NOMO-1 treated with dmso at 0.1 percent for 144 hours (cell line): ENCODE data around the gene PLOD2.
"Not testable (repeated sequence)": the region's sequence is repeated elsewhere in the genome, so short reads cannot be mapped to it uniquely, and the experiment has no call there.

Source experiments
- DNase-seq: peaks from one replicate; lab custom pipeline; 2025; ENCODE audit not compliant: unreplicated experiment; lab: John Stamatoyannopoulos, UW

Gene PLOD2

DNA sequence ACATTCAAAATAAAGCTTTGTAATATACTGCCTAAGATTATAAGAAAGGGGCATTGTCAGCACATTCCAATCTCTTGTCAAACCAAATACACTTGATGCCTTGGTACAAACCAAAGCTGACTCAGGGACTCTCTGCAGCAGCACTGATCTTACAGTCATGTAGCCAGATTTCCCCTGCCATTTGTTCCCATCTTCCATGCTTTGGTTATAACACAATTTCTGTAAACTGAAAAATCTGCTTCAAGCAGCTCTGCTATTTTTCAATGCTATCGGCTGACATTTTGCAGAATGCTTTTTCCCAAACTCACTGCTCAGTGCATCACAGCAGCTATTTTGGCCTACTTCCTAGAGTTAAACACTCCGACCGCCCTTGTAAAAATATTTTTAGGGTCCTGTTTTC is 18.2 kb downstream of the PLOD2 start:
- DNase-seq, result no peak

DNA sequence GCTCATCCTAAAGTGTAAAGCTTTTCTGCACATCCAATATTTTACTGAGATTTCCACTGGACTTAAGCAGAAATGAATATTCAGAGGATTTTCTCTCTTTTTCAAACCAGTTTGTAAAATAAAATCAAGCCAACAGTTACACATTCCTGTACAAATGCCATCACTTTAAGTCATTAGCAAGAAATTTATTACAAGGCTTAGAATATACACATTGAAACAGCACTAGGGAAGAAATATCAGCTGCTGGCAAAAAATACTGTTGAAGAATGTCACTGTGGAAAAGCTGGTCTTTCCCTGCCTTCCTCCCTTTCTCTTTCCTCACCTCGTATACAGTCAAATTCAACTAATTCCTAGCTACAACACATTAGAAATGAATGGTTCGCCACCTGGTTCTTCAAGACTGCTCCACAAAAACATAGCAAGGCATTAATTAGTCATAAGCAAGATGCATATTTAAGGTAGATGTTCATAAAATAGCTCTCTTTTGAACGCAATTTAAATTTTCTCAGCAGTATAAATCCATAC is 21.3 kb downstream of the PLOD2 start:
- no peak for DNase-seq

DNA sequence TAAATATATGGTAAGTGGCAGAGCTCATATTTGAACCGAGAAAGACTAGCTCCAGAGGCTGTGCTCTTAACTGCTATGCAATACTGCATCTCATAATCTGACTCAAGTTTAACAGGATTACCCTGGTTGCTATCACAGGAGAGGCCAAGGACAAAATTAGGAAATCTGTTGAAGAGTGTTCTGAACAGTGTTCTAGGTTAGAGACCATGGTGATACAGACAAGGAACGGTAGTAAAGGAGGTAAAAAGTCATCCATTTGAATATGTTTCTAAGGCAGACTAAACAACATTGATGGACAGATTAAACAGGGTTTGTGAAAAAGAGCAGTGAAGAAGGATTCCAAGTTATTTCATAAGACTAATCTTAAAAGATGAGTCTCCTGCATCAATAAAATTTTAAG is 22.1 kb downstream of the PLOD2 start:
- DNase-seq, result no peak

DNA sequence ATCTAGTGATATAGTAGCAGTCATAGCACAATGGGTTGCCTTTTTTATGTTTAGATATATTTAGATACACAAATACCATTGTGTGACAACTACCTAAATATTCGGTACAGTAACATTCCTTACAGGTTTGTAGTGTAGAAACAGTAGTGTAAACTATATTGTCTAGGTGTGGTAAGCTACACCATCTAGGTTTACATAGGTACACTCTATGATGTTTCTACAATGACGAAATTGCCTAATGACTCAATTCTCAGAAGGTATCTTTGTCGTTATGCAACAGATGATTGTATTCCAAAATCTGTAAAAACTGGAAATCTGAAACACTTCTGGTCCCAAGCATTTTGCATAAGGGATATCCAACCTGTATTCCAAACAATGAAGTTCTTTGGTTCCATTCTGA is 24.3 kb downstream of the PLOD2 start:
- no peak for DNase-seq

DNA sequence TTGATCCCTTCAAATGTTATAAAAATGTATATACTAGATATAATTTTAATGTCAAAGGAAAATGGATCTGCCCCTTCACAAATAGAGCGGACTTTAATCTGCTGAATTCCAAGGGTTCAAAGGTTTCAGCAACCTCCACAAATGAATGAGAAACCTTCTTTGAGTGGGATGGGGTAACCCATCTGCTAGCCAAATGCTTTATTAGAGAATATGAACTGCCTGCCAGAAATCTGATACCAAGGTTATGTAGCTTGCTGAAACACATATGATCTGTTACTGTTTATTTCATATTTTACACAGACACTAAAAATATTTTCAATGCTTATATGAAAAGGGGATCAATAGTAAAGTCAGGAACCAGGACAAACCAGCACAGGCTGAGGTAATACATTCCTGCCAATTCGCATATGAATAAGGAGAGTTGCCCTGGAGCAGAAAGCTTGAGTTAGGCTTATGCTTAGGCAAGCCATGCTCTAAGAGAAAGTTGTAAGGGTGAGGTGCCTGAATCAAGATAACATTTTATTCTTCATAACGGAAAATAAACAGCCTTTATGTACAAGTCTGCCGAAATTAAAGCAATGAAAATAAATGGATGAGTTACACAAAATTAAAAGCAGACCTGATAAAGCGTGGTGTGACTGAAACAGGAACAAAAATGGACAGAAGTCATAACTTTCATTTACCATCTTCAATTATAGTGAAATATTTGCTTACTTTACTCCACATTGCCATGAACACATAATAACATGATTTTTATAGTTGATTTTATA is 26.5 kb downstream of the PLOD2 start:
- no peak for DNase-seq

DNA sequence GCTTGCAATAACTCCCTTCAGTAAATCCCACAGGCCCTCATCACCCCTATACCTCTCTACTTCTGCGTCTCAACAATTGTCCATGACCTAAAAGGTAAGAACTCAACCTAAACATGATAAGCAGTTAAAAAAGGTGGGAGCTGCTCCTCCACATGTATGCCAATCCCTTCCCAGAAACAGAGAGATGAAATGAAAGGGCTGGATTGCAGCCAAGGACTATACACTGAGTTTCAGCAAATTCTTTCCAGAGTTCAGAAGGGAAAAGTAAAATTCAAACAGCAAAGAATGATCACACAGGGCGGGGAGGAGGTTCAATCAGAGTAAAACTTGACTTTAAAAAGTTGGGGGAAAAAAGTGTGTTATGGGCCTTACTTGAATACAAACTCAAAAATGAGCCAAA is 27.5 kb downstream of the PLOD2 start:
- no peak for DNase-seq

DNA sequence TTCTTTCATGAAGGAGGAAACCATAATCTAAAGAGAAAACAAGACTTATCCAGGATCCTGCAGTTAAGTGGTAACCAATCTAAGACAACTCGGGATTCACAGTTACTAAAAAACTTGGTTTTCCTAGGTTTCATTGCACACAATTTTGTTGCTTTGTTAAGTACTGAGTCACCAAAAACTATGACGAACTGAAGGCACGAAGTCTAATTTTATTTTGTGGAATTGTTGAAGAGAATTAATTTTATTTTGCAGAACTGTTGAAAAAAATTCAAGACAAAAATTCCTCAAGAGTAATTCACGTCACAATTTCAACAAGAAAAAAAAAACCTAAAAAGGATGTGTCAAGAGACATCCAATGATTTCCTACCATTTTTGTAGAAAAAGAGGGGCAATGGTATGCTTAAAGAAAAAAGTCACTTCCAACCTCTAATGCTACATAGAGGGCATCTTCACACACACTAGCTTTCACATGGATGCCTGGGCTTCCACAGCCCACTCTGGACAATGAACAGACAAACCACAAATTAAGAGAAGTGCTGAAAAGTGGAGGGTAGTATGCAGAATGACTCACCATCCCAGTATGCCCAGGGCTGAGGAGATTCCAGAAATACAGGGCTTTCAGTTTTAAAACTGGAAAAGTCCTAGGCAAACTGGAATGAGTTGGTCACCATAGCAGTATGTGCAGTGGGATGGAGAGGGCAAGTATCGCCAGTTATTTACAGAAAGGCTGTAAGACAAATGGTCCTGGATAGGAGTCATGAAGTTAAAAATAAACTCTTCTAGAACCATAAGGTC is 29.2 kb downstream of the PLOD2 start:
- no peak for DNase-seq

DNA sequence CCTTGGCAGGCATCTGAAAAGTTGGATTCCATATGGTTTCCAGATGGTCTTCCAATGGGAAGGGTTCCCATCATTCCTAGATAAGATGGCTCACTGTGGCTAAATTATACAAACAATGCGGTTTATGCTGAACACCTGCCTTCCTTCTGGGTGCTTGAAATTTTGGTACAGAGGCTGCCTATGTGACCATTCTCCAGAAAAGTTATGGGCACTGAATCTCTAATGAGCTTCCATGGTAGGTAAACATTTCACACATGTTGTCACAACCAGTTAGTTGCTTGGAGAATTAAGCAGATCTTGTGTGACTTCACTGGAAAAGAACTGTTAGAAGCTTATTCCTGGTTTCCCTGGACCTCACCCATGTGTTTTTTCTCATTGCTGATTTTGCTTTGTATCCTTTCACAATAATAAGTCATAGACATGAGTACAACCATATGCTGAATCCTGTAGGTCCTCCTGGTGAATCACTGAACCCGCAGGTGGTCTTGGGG is 30.1 kb downstream of the PLOD2 start:
- no peak for DNase-seq

DNA sequence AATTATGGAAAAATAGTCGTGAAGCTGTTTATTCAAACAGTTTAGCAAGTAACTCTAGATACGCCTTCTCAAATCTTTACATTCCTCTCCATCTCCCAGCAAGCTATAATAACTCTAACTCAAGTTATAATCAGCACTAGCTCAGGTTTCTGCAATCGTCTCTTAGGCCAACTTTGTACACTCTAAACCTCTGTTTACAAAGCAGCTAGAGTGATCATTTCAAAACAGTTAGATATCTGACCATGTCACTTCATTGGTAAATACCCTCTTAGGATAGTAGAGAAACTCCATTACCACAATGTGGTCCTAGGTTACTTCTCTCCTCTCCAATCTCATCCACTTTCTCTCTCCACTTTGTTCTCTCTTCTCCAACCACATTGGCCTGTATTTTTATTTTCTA is 31.2 kb downstream of the PLOD2 start:
- DNase-seq, result no peak

DNA sequence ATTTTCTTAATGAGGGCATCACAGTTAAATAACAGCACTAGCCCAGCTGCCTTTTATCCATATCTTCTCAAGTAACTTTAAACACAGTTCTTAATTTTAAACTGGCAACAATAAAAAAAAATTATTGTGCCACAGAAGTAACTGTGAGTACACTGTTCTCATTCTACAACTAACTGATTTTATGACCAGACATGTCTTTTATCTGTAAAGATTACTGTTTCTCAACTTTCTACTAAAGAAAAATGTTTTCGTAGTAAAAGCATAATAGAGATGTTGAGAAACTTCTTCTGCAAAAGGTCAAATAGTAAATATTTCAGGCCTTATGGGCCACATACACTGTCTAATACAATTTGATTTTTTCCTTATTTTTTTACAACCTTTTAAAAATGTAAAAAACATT is 32.0 kb downstream of the PLOD2 start:
- no peak for DNase-seq

DNA sequence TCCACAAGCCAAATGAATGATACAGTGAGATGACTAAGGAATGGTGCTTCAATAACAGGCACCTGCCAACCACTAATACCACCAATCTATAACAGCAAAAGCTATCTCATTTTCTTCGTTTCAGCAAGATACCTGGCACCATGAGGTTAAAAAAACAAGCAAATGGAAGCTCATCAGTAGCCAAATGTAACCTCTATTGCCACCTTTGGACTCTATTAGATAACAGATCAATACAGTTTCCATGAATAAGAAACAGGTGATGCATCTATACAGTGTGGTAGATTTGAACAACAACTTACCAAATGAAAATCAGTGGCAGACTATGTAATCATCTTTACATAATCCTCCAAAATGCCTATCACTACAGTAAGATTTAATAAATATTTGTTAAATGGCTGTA is 32.8 kb downstream of the PLOD2 start:
- DNase-seq, result no peak

DNA sequence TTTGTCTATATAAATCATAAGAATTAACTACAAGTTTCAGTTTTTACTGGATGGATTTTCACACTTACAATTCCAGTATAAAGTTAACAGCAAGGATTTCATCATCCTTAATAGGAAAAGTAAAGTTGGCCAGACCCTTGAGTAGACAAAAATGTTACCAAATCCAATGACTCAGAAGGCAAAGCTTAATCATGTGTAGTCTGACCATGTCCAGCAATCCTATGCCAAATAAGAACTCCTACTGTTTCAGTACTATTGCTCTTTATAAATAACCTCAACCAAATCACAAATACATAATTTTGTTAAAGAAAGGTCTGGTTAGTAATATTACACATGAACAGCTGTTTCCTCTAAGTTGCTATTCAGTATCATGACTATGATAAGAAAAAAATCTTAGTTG is 35.0 kb downstream of the PLOD2 start:
- no peak for DNase-seq

DNA sequence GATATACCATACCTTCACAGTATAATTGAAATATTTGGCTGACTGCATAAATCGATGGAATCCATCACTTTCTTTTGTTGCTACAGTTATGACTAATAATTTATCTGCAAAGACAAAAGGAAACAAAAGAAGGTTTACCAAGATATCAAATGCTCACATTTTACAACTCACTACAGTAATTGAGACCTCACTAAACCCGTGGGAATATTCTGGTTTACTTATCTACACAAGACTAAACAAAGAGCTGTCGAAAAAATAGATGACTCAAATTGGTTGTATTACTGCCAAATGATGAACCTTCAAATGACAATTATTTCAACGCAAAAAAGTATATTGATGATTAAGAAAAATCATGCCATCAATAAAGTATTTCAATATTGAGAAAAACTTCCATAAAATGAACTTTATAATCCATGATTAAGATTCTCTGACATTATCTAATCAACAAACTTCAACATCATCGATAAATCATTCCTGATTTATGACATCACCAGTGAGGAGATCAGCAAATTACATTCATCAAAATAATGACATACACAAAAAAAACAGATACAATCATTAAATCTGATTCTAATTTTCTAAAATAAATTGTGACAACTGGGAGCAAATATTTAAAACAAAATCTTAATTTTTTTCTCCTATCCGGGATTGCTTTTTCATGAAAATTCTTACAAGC is 36.7 kb downstream of the PLOD2 start:
- no peak for DNase-seq

DNA sequence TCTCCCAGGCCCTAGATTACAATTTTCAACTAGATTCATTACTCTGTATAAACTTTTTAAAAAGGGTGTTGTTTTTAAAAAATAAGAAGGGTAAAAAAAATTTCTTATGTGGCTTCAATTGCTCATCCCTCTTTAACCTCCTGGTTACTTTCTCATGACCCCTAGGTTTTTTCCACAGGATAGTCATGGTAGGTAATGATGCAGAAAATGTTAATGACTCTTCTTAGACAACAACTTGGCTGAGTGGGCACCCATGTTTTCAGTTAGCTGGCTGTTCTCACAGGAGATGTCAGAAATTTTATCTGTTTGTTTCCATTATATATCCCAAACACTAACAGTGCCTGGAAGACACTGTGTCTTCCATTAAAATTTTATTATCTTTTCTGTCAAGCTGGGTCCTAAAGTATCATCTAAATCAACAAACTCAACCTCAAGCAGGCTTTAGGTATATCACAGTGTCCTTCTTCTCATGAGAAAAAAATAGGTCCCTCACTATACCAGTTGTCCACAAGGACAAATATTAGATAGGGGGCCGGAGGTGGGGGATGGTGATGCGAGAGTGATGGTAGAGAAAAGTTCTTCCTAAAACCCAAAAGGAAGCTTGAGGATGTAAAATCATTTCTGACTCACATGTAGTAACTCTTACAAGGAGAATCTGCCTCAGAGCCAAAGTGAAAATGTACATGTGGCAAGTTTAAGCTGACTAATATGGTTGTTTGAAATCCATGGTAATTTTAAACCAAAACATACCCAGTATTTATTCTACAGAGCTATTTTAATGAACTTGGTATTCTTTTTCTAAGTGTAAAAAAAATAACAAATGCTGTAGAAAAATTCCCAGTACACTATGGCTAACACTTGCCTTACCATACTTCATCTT is 43.3 kb downstream of the PLOD2 start:
- DNase-seq, result no peak

DNA sequence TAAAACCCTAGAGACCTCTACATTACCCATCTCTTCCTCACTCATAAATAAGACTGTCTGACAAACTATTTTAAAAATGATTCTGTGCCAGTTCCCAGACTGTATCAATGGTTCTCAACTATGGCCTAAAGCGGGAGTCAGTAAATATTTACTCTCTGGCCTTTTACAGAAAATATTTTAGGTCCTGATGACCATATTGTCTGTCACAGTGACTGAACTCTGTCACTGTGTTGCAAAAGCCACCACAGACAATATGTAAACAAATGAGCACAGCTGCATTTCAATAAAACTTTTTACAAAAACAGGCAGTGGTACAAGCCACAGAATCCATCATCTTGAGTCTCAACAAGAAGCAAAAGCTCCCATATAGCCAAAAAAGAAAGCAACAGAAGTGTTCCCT is 45.4 kb downstream of the PLOD2 start:
- DNase-seq, result no peak

DNA sequence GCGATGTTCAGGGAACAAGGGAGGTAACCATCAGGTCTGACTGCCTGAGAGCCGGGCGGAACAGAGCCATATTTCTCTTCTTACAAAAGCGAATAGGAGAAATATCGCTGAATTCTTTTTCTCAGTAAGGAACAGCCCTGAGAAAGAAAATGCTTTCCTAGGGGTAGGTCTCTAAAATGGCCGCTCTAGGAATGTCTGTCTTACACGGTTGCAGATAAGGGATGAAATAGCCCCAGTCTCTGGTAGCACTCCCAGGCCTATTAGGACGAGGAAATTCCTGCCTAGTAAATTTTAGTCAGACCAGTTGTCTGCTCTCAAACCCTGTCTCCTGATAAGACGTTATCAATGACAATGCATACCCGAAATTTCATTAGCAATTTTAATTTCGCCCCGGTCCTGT is 47.2 kb downstream of the PLOD2 start:
- not testable (repeated sequence) for DNase-seq

DNA sequence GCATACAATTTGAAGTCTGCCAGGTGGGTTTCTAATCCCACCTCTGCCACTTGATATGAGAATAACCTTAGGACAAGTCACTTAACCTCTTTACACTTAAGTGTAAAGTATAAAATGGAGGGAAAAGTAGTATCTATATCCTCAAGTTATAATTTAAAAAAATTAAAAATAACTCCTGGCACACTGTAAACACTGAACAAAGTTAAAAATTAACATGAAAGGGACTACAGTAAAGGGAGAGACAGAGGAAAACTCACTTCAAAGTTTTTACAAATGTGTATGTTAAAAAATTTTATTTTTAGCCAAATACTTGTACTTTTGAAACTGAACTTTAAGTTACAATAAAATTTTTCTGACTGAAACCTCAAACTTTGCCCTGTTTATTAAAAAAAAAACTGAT is 49.6 kb downstream of the PLOD2 start:
- no peak for DNase-seq

DNA sequence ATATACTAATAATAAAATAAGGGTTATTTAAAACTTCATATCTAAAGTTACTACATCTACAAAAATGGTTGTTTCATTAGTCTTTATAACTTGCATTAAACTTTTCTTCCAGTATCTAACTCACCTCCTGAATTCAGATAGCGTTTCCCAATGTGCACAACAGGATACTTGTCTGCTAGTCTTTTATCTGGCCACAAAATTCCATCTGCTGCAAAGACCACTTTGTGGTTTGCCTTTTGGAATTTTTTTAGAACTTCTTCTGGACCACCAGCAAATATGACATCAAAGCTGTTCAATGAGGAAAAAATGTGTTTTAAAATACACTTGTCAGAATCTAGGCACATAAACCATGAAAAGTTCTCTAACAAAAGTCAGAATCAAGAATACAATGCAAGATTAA is 50.8 kb downstream of the PLOD2 start:
- DNase-seq, result no peak

DNA sequence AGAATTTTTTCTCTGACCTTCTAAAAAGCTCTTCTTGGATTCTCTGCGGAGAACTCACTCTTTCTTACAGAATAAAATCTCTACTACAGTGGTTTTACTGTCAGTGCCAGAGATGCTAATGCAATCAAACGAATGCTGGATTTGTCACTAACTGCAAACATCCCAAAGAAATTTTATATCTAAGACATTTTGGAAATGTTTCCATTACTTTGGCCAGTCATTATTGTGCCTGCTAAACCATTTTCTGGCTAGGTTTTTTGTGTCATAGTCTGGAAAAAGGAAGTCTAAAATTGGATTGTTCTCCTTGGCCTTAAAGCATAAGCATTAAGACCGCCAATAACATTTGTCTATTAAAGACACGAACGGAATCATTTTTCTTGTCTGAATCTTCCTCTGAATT is 54.0 kb downstream of the PLOD2 start:
- DNase-seq, result no peak

DNA sequence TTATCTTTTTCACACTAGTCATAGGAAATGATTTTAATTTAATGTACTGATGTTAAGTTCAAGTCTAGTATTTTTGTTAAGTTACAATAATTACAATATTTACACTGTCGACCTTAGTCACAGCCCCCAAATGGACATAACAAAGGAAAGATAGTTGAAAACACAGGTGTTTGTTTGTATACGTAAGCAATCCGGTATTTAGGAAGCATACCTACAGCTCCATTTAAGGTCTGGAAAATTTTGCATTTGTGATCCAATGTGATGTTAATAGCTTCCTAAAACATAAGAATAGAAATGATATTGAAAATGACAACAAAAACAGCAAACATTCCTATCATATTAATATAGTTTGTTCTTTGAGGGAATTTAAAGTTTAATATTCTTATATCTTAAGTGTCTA is 56.9 kb downstream of the PLOD2 start:
- no peak for DNase-seq

DNA sequence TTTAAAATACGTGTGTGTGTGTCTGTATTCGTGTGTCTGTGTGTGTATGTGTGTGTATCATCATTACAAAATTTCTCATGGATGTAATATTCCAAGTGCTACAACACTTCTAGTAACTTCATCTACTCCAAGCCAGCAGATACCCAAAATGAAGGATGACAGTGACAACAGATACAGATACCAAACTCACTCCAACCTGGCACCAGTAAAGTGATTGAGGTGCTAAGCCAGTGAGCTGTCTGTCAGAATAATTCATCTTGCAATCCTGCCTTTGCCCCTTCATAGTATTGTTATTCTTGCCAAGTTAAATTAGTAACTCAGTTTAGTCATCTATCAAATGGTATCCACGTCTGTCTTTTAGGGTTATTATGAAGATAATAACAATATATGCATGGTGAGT is 58.1 kb downstream of the PLOD2 start:
- no peak for DNase-seq
